ENCODE data around the gene ZNF133.

DNA sequence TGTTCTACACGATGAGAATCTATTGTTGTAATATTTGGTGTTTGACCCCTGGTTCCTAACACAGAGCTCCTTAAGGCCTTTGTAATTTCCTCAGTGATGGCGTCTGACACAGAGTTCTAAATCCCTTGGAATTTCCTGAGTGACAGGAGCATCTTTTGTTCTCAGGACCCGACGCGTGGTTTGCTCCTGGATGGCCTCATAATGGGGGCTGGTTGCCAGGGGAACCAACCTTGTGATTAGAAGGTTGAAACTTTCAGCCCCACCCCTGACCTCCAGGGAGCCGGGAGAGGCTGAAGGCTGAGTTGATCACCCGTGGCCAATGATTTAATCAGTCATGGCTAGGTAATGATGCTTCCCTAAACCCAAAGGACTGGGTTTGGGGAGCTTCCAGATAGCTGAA, 20.5 kb upstream of the ZNF133 start:
- TF ChIP-seq, protein P1, sequence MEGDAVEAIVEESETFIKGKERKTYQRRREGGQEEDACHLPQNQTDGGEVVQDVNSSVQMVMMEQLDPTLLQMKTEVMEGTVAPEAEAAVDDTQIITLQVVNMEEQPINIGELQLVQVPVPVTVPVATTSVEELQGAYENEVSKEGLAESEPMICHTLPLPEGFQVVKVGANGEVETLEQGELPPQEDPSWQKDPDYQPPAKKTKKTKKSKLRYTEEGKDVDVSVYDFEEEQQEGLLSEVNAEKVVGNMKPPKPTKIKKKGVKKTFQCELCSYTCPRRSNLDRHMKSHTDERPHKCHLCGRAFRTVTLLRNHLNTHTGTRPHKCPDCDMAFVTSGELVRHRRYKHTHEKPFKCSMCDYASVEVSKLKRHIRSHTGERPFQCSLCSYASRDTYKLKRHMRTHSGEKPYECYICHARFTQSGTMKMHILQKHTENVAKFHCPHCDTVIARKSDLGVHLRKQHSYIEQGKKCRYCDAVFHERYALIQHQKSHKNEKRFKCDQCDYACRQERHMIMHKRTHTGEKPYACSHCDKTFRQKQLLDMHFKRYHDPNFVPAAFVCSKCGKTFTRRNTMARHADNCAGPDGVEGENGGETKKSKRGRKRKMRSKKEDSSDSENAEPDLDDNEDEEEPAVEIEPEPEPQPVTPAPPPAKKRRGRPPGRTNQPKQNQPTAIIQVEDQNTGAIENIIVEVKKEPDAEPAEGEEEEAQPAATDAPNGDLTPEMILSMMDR (IDR thresholded peaks at IDR 0.05 in 8 of 11, conservative IDR thresholded peaks at IDR 0.05 in 3 of 11): no peak
- no peak for TF ChIP-seq POLR2A (IDR thresholded peaks at IDR 0.05)
- TF ChIP-seq POLR2AphosphoS5 (IDR thresholded peaks at IDR 0.05): no peak

Measured in spleen (tissue), 7 donors.